ENCODE measurements around the gene TSPYL1.
"Not testable (repeated sequence)": the region's sequence is repeated elsewhere in the genome, so short reads cannot be mapped to it uniquely, and the experiment has no call there.

Gene TSPYL1

GRCh38 chr6:116279232-116280160 lies at the start of gene TSPYL1:
TSS of gene TSPYL1 (minus strand) at chr6:116279930. CDS start at chr6:116279830, 100 bp downstream.
- peak; percentile 99 for DNase-seq (ENCODE audit: low spot score)

DNA sequence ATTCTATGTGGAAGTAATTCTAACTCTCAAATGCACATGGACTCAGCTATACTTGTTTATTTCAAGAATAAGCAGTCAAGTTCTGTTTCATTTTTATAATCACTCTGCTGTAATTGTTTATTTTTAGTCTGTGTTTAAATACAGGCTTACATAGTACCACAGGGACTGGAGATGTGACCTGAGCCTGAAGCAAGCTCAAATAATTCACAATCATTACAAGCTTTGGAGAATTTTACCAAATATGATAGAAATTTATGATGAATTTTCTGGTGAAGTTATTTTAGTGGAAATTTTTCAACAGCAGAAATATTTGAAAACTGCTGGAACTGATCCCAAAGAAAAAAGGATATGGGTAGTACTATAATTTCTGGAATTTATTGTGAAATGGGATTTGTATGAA lies 49.4 kb upstream of the TSPYL1 start:
- no peak for DNase-seq (ENCODE audit: low spot score)

- DNase-seq (ENCODE audit: low spot score) = no peak
Observed at GRCh38 chr6:116328528-116328903, 48.8 kb upstream of the TSPYL1 start.

DNA sequence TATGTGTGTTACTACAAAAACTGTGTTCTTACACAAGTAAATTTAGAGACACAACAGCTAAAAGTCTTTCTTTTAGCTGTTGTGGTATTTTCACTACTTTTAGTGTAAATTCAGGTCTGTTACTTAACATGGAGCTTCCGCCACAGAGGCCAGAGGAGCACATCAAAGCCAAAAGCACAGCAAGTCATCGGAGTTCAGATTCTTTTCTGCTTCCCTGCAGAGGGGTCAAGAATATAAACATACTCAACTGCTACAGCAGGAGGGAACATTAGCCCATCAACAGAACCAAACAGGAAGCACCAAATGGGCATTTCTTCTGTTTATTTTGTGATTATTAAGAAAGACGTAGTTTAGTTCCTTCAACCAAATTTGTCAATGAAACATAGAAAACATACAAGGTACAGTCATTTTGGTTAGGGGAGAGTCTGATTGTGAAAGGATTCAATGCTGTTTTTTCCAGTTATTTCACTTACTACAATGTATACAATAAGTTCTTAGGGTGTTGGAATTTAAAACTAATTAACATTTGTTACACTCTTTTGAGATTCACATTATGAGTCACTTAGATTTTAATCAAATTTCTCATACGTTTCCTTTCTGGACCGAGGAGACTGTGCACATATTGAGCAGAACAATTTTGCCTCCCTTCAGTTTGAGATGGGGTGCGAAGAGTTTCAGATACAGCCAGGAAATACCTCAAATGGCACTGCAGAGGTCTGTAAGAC lies 48.2 kb upstream of the TSPYL1 start:
- DNase-seq (ENCODE audit: low spot score) = no peak

DNA sequence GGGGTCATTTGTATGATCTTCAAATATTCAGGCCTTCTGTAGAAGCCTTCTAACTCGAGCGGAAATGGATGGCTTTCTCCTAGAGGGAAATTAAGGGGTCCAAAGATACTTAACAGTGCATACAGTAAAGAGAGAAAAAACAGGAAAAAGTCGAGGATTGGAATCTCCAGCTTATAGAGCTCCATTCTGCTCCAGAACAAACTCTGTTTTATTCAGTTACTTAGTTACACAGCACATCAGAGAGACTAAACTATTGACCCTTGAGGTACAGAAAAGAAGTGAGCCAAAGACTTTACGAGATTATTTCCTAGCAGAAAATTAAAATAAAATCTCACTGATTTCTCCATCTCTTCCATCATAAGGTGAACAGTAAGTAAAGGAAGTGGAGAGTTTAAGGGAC lies 47.3 kb upstream of the TSPYL1 start:
- DNase-seq (ENCODE audit: low spot score) = no peak

DNA sequence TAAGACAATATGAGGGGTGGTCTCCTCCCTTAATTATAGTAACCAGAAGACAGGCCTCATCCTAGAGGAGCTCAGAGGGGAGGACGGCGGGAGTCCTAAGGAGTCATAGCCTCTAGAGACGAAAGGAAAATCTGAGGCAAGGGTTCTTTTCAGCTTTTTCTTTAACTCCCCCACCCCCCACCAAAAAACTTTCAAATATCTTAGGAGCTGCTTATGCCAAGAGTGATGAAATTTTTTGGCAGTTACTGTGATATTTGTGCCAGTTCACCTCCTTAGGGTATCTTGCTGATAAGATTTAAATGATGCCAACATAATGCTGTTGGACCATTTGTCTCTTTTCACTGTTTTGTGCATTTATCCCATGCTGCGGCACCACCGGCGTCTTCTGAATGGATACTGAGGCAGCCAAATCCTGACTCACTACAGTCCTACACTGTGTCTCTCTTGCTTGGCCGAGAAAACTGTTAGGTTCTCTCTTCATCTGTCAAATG lies 46.5 kb upstream of the TSPYL1 start:
- peak; percentile 10 for DNase-seq (ENCODE audit: low spot score)

DNA sequence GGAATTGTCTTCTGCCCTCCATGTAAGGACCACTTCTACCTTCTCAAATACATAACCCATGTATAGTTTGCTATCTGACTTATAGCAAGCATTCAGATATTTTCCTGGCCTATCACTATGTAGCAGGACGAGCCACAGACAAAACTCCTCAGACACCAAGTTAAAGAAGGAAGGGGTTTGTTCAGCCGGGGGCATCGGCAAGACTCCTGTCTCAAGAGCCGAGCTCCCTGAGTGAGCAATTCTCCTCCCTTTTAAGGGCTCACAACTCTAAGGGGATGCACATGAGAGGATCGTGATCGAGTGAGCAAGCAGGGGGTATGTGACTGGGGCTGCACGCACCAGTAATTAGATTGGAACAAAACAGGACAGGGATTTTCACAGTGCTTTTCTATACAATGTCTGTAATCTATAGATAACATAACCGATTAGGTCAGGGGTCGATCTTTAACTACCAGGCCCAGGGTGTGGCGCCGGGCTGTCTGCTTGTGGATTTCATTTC lies 46.0 kb upstream of the TSPYL1 start:
- DNase-seq (ENCODE audit: low spot score) = not testable (repeated sequence)

- DNase-seq (ENCODE audit: low spot score) = no peak
Observed at GRCh38 chr6:116323863-116324262, 44.1 kb upstream of the TSPYL1 start.

- DNase-seq (ENCODE audit: low spot score) = not testable (repeated sequence)
Observed at GRCh38 chr6:116321933-116322332, 42.2 kb upstream of the TSPYL1 start.

DNA sequence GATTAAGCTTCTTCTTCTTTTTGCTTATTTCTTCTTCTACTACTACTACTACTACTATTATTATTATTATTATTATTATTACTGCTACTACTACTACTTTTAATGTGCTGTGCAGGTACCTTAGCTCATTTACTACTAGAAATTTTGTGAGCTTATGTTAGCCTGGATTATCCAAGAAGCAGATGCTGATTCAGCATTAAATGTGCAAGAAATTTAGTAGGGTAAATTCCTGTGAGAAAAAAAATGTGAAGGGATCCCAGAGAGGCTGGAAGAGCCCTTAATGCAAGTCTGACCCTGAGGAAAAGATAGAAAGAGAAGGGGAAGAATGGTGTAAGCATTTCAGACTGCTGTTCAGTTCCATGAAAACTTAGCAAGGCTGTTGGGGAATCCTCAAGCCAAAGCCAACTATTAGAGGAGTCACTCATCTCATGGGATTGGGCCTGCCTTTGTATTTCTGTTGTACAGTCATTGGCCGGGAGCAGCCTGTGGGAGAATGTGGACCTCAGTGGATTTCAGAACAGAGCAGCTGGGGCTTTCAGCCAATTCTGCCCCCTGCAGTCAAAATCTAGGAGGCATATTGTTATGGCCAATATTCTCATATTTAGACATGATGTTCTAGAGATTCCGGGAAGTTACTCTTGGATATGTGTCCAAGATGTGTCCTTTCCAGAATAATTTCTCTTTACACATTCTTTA lies 37.2 kb upstream of the TSPYL1 start:
- DNase-seq (ENCODE audit: low spot score) = no peak

GRCh38 chr6:116314878-116315277 lies 35.1 kb upstream of the TSPYL1 start:
- DNase-seq (ENCODE audit: low spot score) = no peak

DNA sequence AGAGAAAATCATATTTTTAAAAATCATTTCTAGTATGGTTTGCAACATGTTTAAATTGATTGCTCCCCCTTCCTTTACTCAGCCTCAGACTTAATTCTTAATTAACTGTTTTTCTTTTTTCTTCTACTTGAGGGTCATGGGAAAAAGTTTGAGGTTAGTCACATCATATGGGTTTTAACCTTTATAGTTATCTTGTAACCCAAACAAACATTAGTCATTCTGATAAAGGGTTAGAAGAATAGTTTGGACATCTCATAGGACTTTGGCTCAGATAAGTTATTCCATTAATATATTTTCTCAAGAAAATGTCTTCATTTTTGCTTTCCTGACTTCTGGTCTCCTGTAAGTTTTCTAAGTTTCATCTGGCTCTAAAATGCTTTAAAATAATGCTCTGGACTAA lies 34.5 kb upstream of the TSPYL1 start:
- no peak for DNase-seq (ENCODE audit: low spot score)

GRCh38 chr6:116313101-116313776 lies 33.5 kb upstream of the TSPYL1 start:
- DNase-seq (ENCODE audit: low spot score) = no peak

- no peak for DNase-seq (ENCODE audit: low spot score)
Observed at GRCh38 chr6:116309657-116310056, 29.9 kb upstream of the TSPYL1 start.

GRCh38 chr6:116309001-116309400 lies 29.3 kb upstream of the TSPYL1 start:
- DNase-seq (ENCODE audit: low spot score) = no peak

DNA sequence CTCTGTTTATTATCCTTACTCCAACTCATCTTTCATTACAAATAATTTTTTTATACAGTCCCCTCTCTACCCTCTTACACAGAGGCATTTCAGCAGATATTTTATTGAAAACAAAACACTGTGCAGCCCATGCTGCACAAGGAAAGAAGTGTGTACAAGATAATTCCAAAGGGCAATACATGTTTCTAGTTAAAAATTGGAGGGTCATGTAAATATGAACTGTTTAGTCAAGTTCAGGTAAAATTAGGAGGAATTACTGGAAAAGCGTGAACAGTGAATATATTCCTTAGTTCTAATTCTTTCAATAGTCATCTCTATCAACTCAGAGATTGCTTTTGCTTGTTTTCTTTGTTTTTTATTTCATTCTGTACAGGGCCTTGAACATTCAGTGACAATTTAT lies 27.9 kb upstream of the TSPYL1 start:
- DNase-seq (ENCODE audit: low spot score) = no peak

DNA sequence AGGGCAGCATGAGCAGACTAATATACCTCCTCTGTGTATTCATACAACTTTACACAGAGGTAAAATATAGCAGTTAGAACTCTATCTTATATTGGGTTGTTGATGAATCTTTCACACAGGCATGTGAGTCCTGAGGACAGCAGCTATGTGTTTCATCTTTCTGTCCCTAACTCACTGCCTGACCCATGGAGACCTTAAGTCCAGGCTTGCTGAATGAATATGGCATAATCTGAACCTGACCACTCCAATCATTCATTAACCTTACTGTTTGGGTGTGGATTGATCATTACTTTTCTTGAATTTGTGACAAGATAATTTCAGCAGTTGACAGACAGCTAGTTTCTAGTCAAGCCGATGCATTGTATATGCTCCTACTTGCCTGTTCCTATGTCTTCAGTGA lies 27.3 kb upstream of the TSPYL1 start:
- no peak for DNase-seq (ENCODE audit: low spot score)

DNA sequence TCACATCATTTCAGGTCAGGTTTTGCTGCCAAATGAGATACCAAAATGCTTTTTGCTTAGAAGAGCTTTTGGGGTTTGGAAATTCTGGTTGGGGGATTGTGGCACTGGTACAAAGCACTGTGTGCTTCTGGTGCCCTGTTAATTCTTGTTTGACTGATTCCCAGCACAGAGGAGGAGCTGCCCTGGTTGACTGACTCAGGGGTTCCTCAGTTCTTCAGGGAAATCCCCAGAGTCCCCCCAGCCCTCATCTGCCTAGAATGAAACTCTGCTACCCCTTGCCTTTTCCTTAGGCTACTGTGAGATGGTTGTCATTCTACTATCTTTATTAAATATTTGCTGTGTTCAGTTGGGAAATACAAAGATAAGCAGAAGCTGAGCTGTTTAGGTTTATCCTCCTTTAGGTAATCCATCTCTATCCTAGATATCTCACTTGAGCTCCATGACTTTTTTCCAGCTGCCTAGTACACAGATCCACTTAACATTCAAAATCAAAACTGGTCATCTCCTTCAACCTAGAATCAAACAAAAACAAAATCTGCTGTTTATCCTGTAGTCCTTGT lies 24.9 kb upstream of the TSPYL1 start:
- DNase-seq (ENCODE audit: low spot score) = no peak

DNA sequence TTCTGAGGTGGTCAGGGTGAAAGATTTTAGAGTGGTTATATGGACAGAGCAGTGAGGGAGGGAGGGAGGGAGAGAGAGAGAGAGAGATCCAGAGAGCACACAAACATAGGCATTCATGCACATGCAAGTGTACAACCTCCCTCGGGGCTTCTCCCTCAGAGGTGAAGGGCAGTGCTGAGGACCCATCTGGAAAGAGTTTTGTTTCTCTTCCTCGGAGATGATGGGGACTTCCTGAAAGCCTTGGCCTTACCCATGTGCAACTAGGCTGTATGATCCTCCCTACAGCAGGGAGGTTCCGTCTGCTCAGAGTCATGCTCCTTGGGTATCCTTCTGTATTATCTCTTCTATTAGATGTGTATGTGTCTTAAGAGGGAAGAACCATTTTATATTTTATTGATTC lies 21.4 kb upstream of the TSPYL1 start:
- DNase-seq (ENCODE audit: low spot score) = no peak

DNA sequence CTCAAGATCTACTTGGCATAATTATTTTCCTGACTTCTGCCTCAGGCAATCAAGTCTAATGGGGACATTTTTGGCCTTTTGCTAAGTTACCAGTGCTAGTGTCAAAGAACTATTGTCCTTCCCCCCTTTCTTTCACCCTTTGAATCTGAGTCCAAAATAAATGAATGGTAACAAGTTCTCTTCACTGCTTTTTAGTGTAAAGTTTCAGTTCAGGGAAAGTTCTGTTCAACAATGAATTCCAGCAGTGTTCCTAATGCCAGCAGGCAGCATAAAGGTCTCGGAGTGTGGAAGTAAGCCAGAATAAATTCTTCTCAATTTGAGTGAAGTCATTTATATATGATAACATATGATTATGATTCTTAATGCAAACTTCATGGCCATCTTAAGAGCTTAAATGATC lies 20.8 kb upstream of the TSPYL1 start:
- no peak for DNase-seq (ENCODE audit: low spot score)

DNA sequence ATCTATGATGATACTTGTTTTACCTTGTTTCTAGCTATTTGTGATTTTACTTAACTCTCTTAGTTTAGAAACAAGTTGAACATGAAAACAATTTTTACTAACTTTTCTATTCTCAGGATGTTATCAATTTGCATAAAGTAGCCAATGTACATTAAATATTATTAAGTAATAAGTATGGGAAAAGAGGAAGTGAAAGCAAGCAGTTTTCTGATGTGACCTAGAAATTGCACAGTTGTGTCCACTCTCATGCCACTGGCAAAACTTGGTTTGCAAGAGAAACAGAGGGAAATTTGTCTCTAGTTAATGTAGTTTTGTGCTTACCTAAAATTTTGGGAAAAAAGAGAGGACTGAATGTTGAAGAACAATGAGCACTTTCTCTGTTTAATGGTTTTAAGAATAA lies 19.2 kb upstream of the TSPYL1 start:
- DNase-seq (ENCODE audit: low spot score) = no peak

Measured in cerebellar cortex (tissue), 1 donor.